ENCODE data around the gene KRABD2.
"Not testable (repeated sequence)": the region's sequence is repeated elsewhere in the genome, so short reads cannot be mapped to it uniquely, and the experiment has no call there.

KRABD2 gene

GRCh38 chr17:8357910-8358309 lies 18.6 kb downstream of the KRABD2 start:
- Histone ChIP-seq H3K27ac (no peak overlapping the region), H3K4me3 (ENCODE audit: low read depth, low read length) (no peak overlapping the region), H3K27me3 (replicated peaks) (no peaks in the 10 kb centered on the region), H3K36me3 (replicated peaks) (no peaks in the 10 kb centered on the region)
- in situ Hi-C loops (cut with HindIII; ENCODE audit: low pct_ligation_motif_present, low sequenced_read_pairs), result no loop called here
- no peak for DNase-seq
- TF ChIP-seq CTCF (IDR thresholded peaks at IDR 0.05; ENCODE audit: low read depth, low read length, missing control alignments), result no peak

- Histone ChIP-seq H3K36me3 (replicated peaks) (no peaks in the 10 kb centered on the region), H3K27me3 (replicated peaks) (no peaks in the 10 kb centered on the region), H3K27ac (no peak overlapping the region), H3K4me3 (ENCODE audit: low read depth, low read length) (no peak overlapping the region)
- no peak for DNase-seq
- TF ChIP-seq CTCF (IDR thresholded peaks at IDR 0.05; ENCODE audit: low read depth, low read length, missing control alignments), result no peak
- in situ Hi-C loops (cut with HindIII; ENCODE audit: low pct_ligation_motif_present, low sequenced_read_pairs), result no loop called here
Measured at GRCh38 chr17:8354236-8354635, 22.3 kb downstream of the KRABD2 start.

GRCh38 chr17:8353736-8354135 lies 22.8 kb downstream of the KRABD2 start:
- Histone ChIP-seq H3K27ac (no peak overlapping the region), H3K4me3 (ENCODE audit: low read depth, low read length) (no peak overlapping the region), H3K27me3 (replicated peaks) (no peaks in the 10 kb centered on the region), H3K36me3 (replicated peaks) (no peaks in the 10 kb centered on the region)
- in situ Hi-C loops (cut with HindIII; ENCODE audit: low pct_ligation_motif_present, low sequenced_read_pairs), result no loop called here
- no peak for TF ChIP-seq CTCF (IDR thresholded peaks at IDR 0.05; ENCODE audit: low read depth, low read length, missing control alignments)
- no peak for DNase-seq

- no peak for DNase-seq
- H3K36me3 ChIP-seq (replicated peaks), result no peaks in the 10 kb centered on the region
- H3K4me3 ChIP-seq (ENCODE audit: low read depth, low read length), result no peak overlapping the region
- in situ Hi-C loops (cut with HindIII; ENCODE audit: low pct_ligation_motif_present, low sequenced_read_pairs), result no loop called here
- TF ChIP-seq CTCF (IDR thresholded peaks at IDR 0.05; ENCODE audit: low read depth, low read length, missing control alignments), result no peak
- no peak overlapping the region for H3K27ac ChIP-seq
- peaks cover 6% of the 10 kb centered on the region for H3K27me3 ChIP-seq (replicated peaks)
Measured at GRCh38 chr17:8350339-8350738, 26.2 kb downstream of the KRABD2 start.

GRCh38 chr17:8347001-8347400 lies 29.5 kb downstream of the KRABD2 start:
- H3K4me3 ChIP-seq (ENCODE audit: low read depth, low read length); H3K27me3 ChIP-seq (replicated peaks); H3K27ac ChIP-seq; H3K36me3 ChIP-seq (replicated peaks); in situ Hi-C loops (cut with HindIII; ENCODE audit: low pct_ligation_motif_present, low sequenced_read_pairs); DNase-seq: not testable (repeated sequence)

GRCh38 chr17:8345951-8346665 lies 30.4 kb downstream of the KRABD2 start:
- no peaks in the 10 kb centered on the region for H3K36me3 ChIP-seq (replicated peaks)
- H3K27ac ChIP-seq, result no peak overlapping the region
- peaks cover 8% of the 10 kb centered on the region for H3K27me3 ChIP-seq (replicated peaks)
- DNase-seq, result no peak
- no peak overlapping the region for H3K4me3 ChIP-seq (ENCODE audit: low read depth, low read length)
- in situ Hi-C loops (cut with HindIII; ENCODE audit: low pct_ligation_motif_present, low sequenced_read_pairs), result no loop called here
- no peak for TF ChIP-seq CTCF (IDR thresholded peaks at IDR 0.05; ENCODE audit: low read depth, low read length, missing control alignments)

Measured in brain microvascular endothelial cell (primary cell).